HEK293 (cell line): Measurements from ENCODE around the gene TBC1D16.

ENCODE experiments used
- GFI1B ChIP-seq: fragments of 450-650 bp; formaldehyde crosslinking; IDR thresholded peaks from 2 replicates; pipeline ENCODE4 v1.5.1; 2016; ENCODE audit warnings: missing biosample characterization, missing genetic modification characterization
- OSR2 ChIP-seq: fragments of 450-650 bp; formaldehyde crosslinking; IDR thresholded peaks from 2 replicates; pipeline ENCODE4 v1.5.1; 2016; ENCODE audit warnings: missing biosample characterization, missing genetic modification characterization
- RBAK ChIP-seq: fragments of 450-650 bp; formaldehyde crosslinking; IDR thresholded peaks from 2 replicates; pipeline ENCODE4 v1.5.1; 2016; ENCODE audit warnings: missing biosample characterization, missing genetic modification characterization
- ZBTB20 ChIP-seq: fragments of 450-650 bp; formaldehyde crosslinking; IDR thresholded peaks from 2 replicates; pipeline ENCODE4 v1.5.1; 2016; ENCODE audit warnings: missing biosample characterization, missing genetic modification characterization
- ZEB2 ChIP-seq: fragments of 450-650 bp; formaldehyde crosslinking; IDR thresholded peaks from 2 replicates; pipeline ENCODE4 v1.5.1; 2016; ENCODE audit warnings: missing biosample characterization, missing genetic modification characterization
- ZNF16 ChIP-seq: fragments of 450-650 bp; formaldehyde crosslinking; IDR thresholded peaks from 2 replicates; pipeline ENCODE4 v1.5.1; 2016; ENCODE audit warnings: low read depth, missing biosample characterization, missing genetic modification characterization
- ZNF24 ChIP-seq: fragments of 450-650 bp; formaldehyde crosslinking; IDR thresholded peaks from 2 replicates; pipeline ENCODE4 v1.5.1; 2016; ENCODE audit warnings: missing biosample characterization, missing genetic modification characterization
- ZNF416 ChIP-seq: fragments of 450-650 bp; formaldehyde crosslinking; IDR thresholded peaks from 2 replicates; pipeline ENCODE4 v1.5.1; 2016; ENCODE audit warnings: missing biosample characterization, missing genetic modification characterization
- ZSCAN16 ChIP-seq: fragments of 450-650 bp; formaldehyde crosslinking; IDR thresholded peaks from 2 replicates; pipeline ENCODE4 v1.5.1; 2016; ENCODE audit warnings: missing biosample characterization, missing genetic modification characterization
- TF ChIP-seq, protein P1 (sequence below): fragments of 450-650 bp; formaldehyde crosslinking; IDR thresholded peaks from 2 replicates; pipeline ENCODE4 v1.5.1; 2016; ENCODE audit warnings: missing biosample characterization, missing genetic modification characterization
- TF ChIP-seq, protein P2 (sequence below): fragments of 450-650 bp; formaldehyde crosslinking; IDR thresholded peaks from 2 replicates; pipeline ENCODE4 v1.5.1; 2016; ENCODE audit warnings: missing biosample characterization, missing genetic modification characterization

DNA sequence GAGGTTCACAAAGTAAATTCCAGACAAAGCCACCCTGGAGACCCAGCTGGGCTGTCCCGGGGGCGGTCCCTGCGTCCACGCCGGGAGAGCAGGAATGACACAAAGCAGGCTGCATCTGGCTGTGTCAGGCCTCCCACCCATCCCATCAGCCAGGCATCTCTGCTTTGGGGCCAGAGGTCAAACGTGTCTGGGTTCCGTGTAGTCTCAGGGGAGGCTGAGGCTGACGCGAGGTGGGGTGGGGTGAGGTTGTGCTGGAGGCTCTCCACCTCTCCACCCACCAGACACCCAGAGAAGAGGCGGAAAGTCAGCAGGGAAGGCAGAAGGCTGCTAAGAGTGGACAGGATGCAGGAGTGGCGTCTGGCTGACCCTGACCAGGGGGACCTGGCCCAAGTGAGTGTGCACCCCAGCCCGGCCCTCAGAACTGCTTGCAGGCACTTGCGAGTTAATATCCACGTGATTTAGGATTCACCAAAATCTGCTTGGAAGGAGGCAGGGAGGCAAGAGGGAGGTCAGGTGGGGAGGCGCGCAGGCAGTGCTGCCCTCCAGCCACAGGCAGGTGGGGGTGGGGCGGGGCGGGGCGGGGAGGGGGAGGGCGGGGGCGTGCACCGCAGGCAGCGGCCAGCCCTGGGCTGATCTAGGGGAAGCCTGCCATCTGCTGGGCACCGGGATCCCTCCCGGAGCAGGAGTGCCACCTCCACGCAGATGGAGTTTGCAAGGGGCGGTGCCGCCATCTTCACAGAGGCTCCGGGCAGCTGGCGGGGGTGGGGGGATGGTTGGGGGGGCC lies 44.3 kb downstream of the TBC1D16 start:
- TF ChIP-seq ZEB2 (tag by site-specific recombination) (no peak), GFI1B (tag by site-specific recombination) (no peak), ZNF24 (tag by site-specific recombination) (no peak), ZBTB20 (no peak), OSR2 (tag by site-specific recombination) (no peak), ZNF16 (tag by site-specific recombination) (no peak), RBAK (no peak), ZNF416 (tag by site-specific recombination) (no peak), ZSCAN16 (no peak)
- TF ChIP-seq, protein P1, sequence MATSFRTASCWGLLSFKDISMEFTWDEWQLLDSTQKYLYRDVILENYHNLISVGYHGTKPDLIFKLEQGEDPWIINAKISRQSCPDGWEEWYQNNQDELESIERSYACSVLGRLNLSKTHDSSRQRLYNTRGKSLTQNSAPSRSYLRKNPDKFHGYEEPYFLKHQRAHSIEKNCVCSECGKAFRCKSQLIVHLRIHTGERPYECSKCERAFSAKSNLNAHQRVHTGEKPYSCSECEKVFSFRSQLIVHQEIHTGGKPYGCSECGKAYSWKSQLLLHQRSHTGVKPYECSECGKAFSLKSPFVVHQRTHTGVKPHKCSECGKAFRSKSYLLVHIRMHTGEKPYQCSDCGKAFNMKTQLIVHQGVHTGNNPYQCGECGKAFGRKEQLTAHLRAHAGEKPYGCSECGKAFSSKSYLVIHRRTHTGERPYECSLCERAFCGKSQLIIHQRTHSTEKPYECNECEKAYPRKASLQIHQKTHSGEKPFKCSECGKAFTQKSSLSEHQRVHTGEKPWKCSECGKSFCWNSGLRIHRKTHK (tag by site-specific recombination) = no peak
- TF ChIP-seq, protein P2, sequence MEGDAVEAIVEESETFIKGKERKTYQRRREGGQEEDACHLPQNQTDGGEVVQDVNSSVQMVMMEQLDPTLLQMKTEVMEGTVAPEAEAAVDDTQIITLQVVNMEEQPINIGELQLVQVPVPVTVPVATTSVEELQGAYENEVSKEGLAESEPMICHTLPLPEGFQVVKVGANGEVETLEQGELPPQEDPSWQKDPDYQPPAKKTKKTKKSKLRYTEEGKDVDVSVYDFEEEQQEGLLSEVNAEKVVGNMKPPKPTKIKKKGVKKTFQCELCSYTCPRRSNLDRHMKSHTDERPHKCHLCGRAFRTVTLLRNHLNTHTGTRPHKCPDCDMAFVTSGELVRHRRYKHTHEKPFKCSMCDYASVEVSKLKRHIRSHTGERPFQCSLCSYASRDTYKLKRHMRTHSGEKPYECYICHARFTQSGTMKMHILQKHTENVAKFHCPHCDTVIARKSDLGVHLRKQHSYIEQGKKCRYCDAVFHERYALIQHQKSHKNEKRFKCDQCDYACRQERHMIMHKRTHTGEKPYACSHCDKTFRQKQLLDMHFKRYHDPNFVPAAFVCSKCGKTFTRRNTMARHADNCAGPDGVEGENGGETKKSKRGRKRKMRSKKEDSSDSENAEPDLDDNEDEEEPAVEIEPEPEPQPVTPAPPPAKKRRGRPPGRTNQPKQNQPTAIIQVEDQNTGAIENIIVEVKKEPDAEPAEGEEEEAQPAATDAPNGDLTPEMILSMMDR (tag by site-specific recombination) = no peak
